ENCODE results near the gene ABHD16A.
A peak's percentile ranks its signal among the peaks of the same experiment; 100 is the strongest.

ABHD16A gene

GRCh38 chr6:31706599-31706998 is 3.5 kb upstream of the ABHD16A start, which contains the start of gene LY6G6F:
LY6G6F (plus strand) TSS chr6:31706866; CDS start chr6:31706907, 41 bp downstream.
- no peak within 1 kb of the TSS for H3K27ac ChIP-seq (ENCODE audit: low read depth, low read length)
- H3K4me3 ChIP-seq (ENCODE audit: low read depth in 1 of 5, low read length in 5 of 5), result no peak within 1 kb of the TSS
- no peaks in the 10 kb centered on the region for H3K9me3 ChIP-seq (ENCODE audit: control insufficient read depth in 5 of 5, low read length in 5 of 5)
- H3K9ac ChIP-seq (ENCODE audit: low read length in 5 of 5), result no peak within 1 kb of the TSS
- H3K36me3 ChIP-seq (ENCODE audit: control insufficient read depth in 5 of 5, insufficient read depth in 5 of 5, low read length in 5 of 5), result no peaks in the 10 kb centered on the region
- H3K4me1 ChIP-seq (ENCODE audit: control insufficient read depth in 5 of 5, insufficient read depth in 5 of 5, low read length in 5 of 5), result peaks cover 5 to 29% (median 22%) of the 10 kb centered on the region in 5 donors
- H3K27me3 ChIP-seq (ENCODE audit: control insufficient read depth in 5 of 5, insufficient read depth in 4 of 5, low read length in 5 of 5), result peaks cover 0 to 4% (median 4%) of the 10 kb centered on the region in 5 donors

DNA sequence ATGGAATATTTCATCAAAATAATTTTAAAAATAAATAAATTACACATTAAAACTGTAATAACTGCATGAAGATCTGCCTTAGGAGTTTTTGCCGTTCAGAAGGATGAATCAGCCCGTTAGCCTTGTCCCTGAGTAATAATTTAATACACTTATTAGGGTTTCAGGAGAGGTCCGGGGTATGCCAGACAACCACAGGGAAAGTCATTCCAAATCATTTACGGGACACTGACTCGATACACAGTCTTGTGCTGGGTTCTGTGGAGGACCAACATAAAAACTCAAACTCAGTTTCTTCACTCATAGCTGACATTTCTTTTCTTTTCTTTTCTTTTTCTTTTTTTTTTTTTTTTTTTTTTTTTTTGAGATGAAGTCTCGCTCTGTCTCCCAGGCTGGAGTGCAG is 2.8 kb upstream of the ABHD16A start:
- Histone ChIP-seq H3K4me1 (ENCODE audit: control insufficient read depth in 5 of 5, insufficient read depth in 5 of 5, low read length in 5 of 5) (peaks cover 6 to 32% (median 23%) of the 10 kb centered on the region in 5 donors), H3K27ac (ENCODE audit: low read depth, low read length) (no peak overlapping the region), H3K9ac (ENCODE audit: low read length in 5 of 5) (no peak overlapping the region)

DNA sequence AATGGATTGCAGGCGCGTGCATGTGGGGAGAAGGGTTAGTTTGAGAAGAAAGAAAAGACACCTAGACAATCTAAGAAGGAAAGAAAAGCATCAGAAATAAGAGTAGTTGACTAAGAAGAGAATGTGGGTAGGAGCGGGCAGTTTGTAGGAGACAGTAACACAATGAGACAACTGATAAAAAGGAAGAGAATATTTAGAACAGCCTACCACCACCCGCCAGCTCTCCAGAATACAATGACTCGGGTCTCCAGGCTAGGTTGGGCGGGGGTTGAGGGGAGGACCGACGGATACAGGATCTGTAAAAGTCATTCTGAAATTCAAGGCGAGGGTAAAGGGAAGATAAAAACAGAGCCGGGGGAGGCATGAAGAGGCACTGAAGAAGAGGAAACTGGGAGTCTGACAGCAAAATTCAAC is 712 bp downstream of the ABHD16A start:
- Histone ChIP-seq H3K4me3 (ENCODE audit: low read depth in 1 of 5, low read length in 5 of 5) (peak overlapping the region; percentile 89 to 98 (median 94)), H3K4me1 (ENCODE audit: control insufficient read depth in 5 of 5, insufficient read depth in 5 of 5, low read length in 5 of 5) (peaks cover 6 to 35% (median 24%) of the 10 kb centered on the region in 5 donors), H3K27me3 (ENCODE audit: control insufficient read depth in 5 of 5, insufficient read depth in 4 of 5, low read length in 5 of 5) (no peaks in the 10 kb centered on the region), H3K9me3 (ENCODE audit: control insufficient read depth in 5 of 5, low read length in 5 of 5) (no peaks in the 10 kb centered on the region), H3K9ac (ENCODE audit: low read length in 5 of 5) (peak overlapping the region; percentile 90 to 97 (median 96)), H3K36me3 (ENCODE audit: control insufficient read depth in 5 of 5, insufficient read depth in 5 of 5, low read length in 5 of 5) (peaks cover 2 to 24% (median 12%) of the 10 kb centered on the region in 5 donors), H3K27ac (ENCODE audit: low read depth, low read length) (peak overlapping the region; percentile 97)

More for the DNA sequence above, 2.8 kb upstream of the ABHD16A start:
- no peak overlapping the region for H3K4me3 ChIP-seq (ENCODE audit: low read depth in 1 of 5, low read length in 5 of 5)
- no peaks in the 10 kb centered on the region for H3K9me3 ChIP-seq (ENCODE audit: control insufficient read depth in 5 of 5, low read length in 5 of 5)
- peaks cover 0 to 4% (median 4%) of the 10 kb centered on the region in 5 donors for H3K27me3 ChIP-seq (ENCODE audit: control insufficient read depth in 5 of 5, insufficient read depth in 4 of 5, low read length in 5 of 5)
- H3K36me3 ChIP-seq (ENCODE audit: control insufficient read depth in 5 of 5, insufficient read depth in 5 of 5, low read length in 5 of 5), result peaks cover 0 to 3% (median 0%) of the 10 kb centered on the region in 5 donors

DNA sequence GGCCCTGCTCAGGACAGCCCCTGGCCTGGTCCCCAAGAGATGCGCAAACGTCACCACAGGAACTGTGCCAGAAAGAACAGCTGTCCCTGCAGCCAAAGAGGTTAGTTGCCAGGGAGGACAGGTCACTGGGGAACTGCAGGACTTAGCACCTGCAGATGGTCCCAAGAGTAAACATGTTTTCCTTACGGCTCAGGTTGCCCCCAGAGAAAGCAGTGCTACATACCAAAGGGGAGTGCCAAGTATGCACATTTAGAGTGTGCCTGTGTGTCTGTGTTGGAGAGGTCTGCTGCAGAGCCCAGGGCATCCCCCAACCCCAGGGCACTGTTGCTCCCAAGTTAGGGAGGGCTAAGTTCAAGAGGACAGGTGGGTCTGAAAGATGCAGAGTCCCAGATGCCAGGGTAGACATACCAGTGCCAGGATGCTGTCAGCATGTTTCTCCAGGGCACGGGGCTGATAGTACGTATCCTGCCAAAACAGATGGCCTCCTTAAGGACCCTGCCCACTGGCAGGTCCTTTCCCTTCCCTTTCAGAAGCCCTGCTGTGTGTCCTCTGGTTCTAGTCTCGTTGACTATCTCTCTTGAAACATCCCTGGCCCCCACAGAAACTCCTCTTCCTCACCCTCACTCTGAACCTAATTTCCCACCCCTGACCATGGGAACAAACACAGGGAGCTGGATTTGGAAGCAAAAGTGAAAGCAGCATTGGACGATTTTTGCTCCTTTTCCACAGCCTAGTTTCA is 1.3 kb downstream of the ABHD16A start:
- Histone ChIP-seq H3K4me1 (ENCODE audit: control insufficient read depth in 5 of 5, insufficient read depth in 5 of 5, low read length in 5 of 5) (peaks cover 6 to 35% (median 24%) of the 10 kb centered on the region in 5 donors), H3K36me3 (ENCODE audit: control insufficient read depth in 5 of 5, insufficient read depth in 5 of 5, low read length in 5 of 5) (peaks cover 2 to 29% (median 14%) of the 10 kb centered on the region in 5 donors), H3K9ac (ENCODE audit: low read length in 5 of 5) (peak overlapping the region; percentile 90 to 97 (median 96)), H3K9me3 (ENCODE audit: control insufficient read depth in 5 of 5, low read length in 5 of 5) (no peaks in the 10 kb centered on the region), H3K4me3 (ENCODE audit: low read depth in 1 of 5, low read length in 5 of 5) (peak overlapping the region; percentile 89 to 98 (median 94)), H3K27ac (ENCODE audit: low read depth, low read length) (peak overlapping the region; percentile 97), H3K27me3 (ENCODE audit: control insufficient read depth in 5 of 5, insufficient read depth in 4 of 5, low read length in 5 of 5) (no peaks in the 10 kb centered on the region)

- no peak overlapping the region for H3K27ac ChIP-seq (ENCODE audit: low read depth, low read length)
- H3K4me3 ChIP-seq (ENCODE audit: low read depth in 1 of 5, low read length in 5 of 5), result no peak overlapping the region
- no peaks in the 10 kb centered on the region for H3K9me3 ChIP-seq (ENCODE audit: control insufficient read depth in 5 of 5, low read length in 5 of 5)
- peak overlapping the region in 2 of 5 donors; percentile 9 to 30 for H3K9ac ChIP-seq (ENCODE audit: low read length in 5 of 5)
- peaks cover 6 to 38% (median 24%) of the 10 kb centered on the region in 5 donors for H3K4me1 ChIP-seq (ENCODE audit: control insufficient read depth in 5 of 5, insufficient read depth in 5 of 5, low read length in 5 of 5)
- H3K27me3 ChIP-seq (ENCODE audit: control insufficient read depth in 5 of 5, insufficient read depth in 4 of 5, low read length in 5 of 5), result no peaks in the 10 kb centered on the region
- H3K36me3 ChIP-seq (ENCODE audit: control insufficient read depth in 5 of 5, insufficient read depth in 5 of 5, low read length in 5 of 5), result peaks cover 2 to 38% (median 22%) of the 10 kb centered on the region in 5 donors
These were observed 2.3 kb downstream of the ABHD16A start for GRCh38 chr6:31700740-31701401.

DNA sequence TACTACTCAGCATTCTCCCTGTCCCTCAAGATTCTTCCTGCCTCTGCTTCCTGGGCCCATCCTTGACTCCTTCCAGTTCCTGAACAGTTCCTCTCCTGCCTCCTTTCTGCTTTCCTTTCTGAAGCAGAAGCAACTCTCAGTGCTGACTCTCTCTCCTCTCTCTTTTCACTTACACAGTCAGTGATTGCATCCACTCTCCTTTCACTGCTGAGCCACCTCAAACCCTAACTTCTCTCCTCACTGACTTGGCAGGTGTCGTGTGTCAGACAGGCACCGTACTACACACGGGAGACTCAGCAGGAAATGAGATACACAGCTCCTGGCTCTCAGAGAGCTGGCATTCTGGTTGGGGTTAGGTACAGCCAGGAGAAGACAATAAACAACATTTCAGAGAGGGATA is 5.6 kb downstream of the ABHD16A start:
- H3K4me3 ChIP-seq (ENCODE audit: low read depth in 1 of 5, low read length in 5 of 5), result no peak overlapping the region
- peak overlapping the region in 1 of 5 donors; percentile 10 for H3K9ac ChIP-seq (ENCODE audit: low read length in 5 of 5)
- no peaks in the 10 kb centered on the region for H3K9me3 ChIP-seq (ENCODE audit: control insufficient read depth in 5 of 5, low read length in 5 of 5)
- H3K36me3 ChIP-seq (ENCODE audit: control insufficient read depth in 5 of 5, insufficient read depth in 5 of 5, low read length in 5 of 5), result peaks cover 2 to 69% (median 47%) of the 10 kb centered on the region in 5 donors
- peaks cover 6 to 26% (median 19%) of the 10 kb centered on the region in 5 donors for H3K4me1 ChIP-seq (ENCODE audit: control insufficient read depth in 5 of 5, insufficient read depth in 5 of 5, low read length in 5 of 5)
- no peaks in the 10 kb centered on the region for H3K27me3 ChIP-seq (ENCODE audit: control insufficient read depth in 5 of 5, insufficient read depth in 4 of 5, low read length in 5 of 5)
- no peak overlapping the region for H3K27ac ChIP-seq (ENCODE audit: low read depth, low read length)

- Histone ChIP-seq H3K4me3 (ENCODE audit: low read depth in 1 of 5, low read length in 5 of 5) (no peak overlapping the region), H3K27ac (ENCODE audit: low read depth, low read length) (no peak overlapping the region), H3K9ac (ENCODE audit: low read length in 5 of 5) (no peak overlapping the region), H3K4me1 (ENCODE audit: control insufficient read depth in 5 of 5, insufficient read depth in 5 of 5, low read length in 5 of 5) (peaks cover 0 to 7% (median 0%) of the 10 kb centered on the region in 5 donors), H3K36me3 (ENCODE audit: control insufficient read depth in 5 of 5, insufficient read depth in 5 of 5, low read length in 5 of 5) (peaks cover 5 to 89% (median 71%) of the 10 kb centered on the region in 5 donors), H3K27me3 (ENCODE audit: control insufficient read depth in 5 of 5, insufficient read depth in 4 of 5, low read length in 5 of 5) (no peaks in the 10 kb centered on the region), H3K9me3 (ENCODE audit: control insufficient read depth in 5 of 5, low read length in 5 of 5) (no peaks in the 10 kb centered on the region)
These were observed 9.6 kb downstream of the ABHD16A start for GRCh38 chr6:31693535-31693934.

- H3K27ac ChIP-seq (ENCODE audit: low read depth, low read length), result no peak overlapping the region
- no peaks in the 10 kb centered on the region for H3K9me3 ChIP-seq (ENCODE audit: control insufficient read depth in 5 of 5, low read length in 5 of 5)
- no peak overlapping the region for H3K4me3 ChIP-seq (ENCODE audit: low read depth in 1 of 5, low read length in 5 of 5)
- peaks cover 4 to 95% (median 78%) of the 10 kb centered on the region in 5 donors for H3K36me3 ChIP-seq (ENCODE audit: control insufficient read depth in 5 of 5, insufficient read depth in 5 of 5, low read length in 5 of 5)
- H3K9ac ChIP-seq (ENCODE audit: low read length in 5 of 5), result no peak overlapping the region
- peaks cover 0 to 7% (median 0%) of the 10 kb centered on the region in 5 donors for H3K4me1 ChIP-seq (ENCODE audit: control insufficient read depth in 5 of 5, insufficient read depth in 5 of 5, low read length in 5 of 5)
- H3K27me3 ChIP-seq (ENCODE audit: control insufficient read depth in 5 of 5, insufficient read depth in 4 of 5, low read length in 5 of 5), result no peaks in the 10 kb centered on the region
These were observed 10.2 kb downstream of the ABHD16A start for GRCh38 chr6:31692886-31693285.

- H3K9ac ChIP-seq (ENCODE audit: low read length in 5 of 5), result no peak overlapping the region
- H3K9me3 ChIP-seq (ENCODE audit: control insufficient read depth in 5 of 5, low read length in 5 of 5), result no peaks in the 10 kb centered on the region
- no peak overlapping the region for H3K27ac ChIP-seq (ENCODE audit: low read depth, low read length)
- H3K4me1 ChIP-seq (ENCODE audit: control insufficient read depth in 5 of 5, insufficient read depth in 5 of 5, low read length in 5 of 5), result peaks cover 0 to 3% (median 0%) of the 10 kb centered on the region in 5 donors
- peaks cover 3 to 96% (median 78%) of the 10 kb centered on the region in 5 donors for H3K36me3 ChIP-seq (ENCODE audit: control insufficient read depth in 5 of 5, insufficient read depth in 5 of 5, low read length in 5 of 5)
- no peak overlapping the region for H3K4me3 ChIP-seq (ENCODE audit: low read depth in 1 of 5, low read length in 5 of 5)
- H3K27me3 ChIP-seq (ENCODE audit: control insufficient read depth in 5 of 5, insufficient read depth in 4 of 5, low read length in 5 of 5), result no peaks in the 10 kb centered on the region
These were observed 10.8 kb downstream of the ABHD16A start for GRCh38 chr6:31692353-31692752.
